ENCODE data around the gene LLCFC1. TPM values are rescaled to one million over a fixed set of nuclear protein-coding genes. Genes with fewer than 3 reads are reported as not detected.

Gene LLCFC1
- total RNA-seq, 6 experiments from 2014 or later = not detected

- no peak for DNase-seq
- Mint-ChIP-seq H3K4me3 (no peak overlapping the region), H3K27me3 (ENCODE audit: insufficient read depth) (peaks cover 5% of the 10 kb centered on the region; the same call in 1 of the 2 replicates), H3K36me3 (ENCODE audit: low read depth) (no peaks in the 10 kb centered on the region), H3K9me3 (peaks cover 6% of the 10 kb centered on the region), H3K4me1 (ENCODE audit: low read depth) (no peaks in the 10 kb centered on the region), H3K27ac (no peak overlapping the region)
- no peak for TF ChIP-seq CTCF (IDR thresholded peaks at IDR 0.05)
These were observed 15.5 kb downstream of the LLCFC1 start for GRCh38 chr7:142954680-142955268.

- Mint-ChIP-seq H3K27ac (no peak overlapping the region), H3K4me1 (ENCODE audit: low read depth) (no peaks in the 10 kb centered on the region), H3K9me3 (peaks cover 6% of the 10 kb centered on the region), H3K4me3 (no peak overlapping the region), H3K27me3 (ENCODE audit: insufficient read depth) (peaks cover 10% of the 10 kb centered on the region; the same call in 1 of the 2 replicates), H3K36me3 (ENCODE audit: low read depth) (no peaks in the 10 kb centered on the region)
- no peak for DNase-seq
- TF ChIP-seq CTCF (IDR thresholded peaks at IDR 0.05) = no peak
These were observed 17.8 kb downstream of the LLCFC1 start for GRCh38 chr7:142956951-142957623.

DNA sequence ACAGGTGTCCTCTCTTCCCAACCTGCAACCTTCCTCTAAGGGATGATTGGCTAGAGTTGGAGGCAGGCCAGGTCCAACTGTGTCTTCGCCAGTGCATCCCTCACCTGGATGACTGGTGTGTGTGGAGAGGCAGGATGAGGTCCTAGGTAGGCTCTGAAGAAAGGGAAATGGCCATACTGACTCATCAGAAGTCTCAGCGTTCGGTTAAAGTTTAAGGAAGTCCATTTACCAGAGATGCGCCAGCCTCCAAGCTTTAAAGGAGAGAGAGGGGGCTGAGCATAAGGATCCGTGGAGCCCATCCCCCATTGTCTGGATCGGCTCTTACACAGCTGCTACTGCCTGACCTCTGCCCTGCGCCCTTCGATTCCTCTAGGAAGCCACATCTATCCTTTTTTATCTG is 18.4 kb downstream of the LLCFC1 start:
- H3K36me3 Mint-ChIP-seq (ENCODE audit: low read depth) = no peaks in the 10 kb centered on the region
- H3K4me1 Mint-ChIP-seq (ENCODE audit: low read depth) = no peaks in the 10 kb centered on the region
- H3K4me3 Mint-ChIP-seq = no peak overlapping the region
- H3K27me3 Mint-ChIP-seq (ENCODE audit: insufficient read depth) = peaks cover 12% of the 10 kb centered on the region; the same call in 1 of the 2 replicates
- TF ChIP-seq CTCF (IDR thresholded peaks at IDR 0.05) = no peak
- no peak for DNase-seq
- H3K9me3 Mint-ChIP-seq = peaks cover 6% of the 10 kb centered on the region
- H3K27ac Mint-ChIP-seq = no peak overlapping the region

DNA sequence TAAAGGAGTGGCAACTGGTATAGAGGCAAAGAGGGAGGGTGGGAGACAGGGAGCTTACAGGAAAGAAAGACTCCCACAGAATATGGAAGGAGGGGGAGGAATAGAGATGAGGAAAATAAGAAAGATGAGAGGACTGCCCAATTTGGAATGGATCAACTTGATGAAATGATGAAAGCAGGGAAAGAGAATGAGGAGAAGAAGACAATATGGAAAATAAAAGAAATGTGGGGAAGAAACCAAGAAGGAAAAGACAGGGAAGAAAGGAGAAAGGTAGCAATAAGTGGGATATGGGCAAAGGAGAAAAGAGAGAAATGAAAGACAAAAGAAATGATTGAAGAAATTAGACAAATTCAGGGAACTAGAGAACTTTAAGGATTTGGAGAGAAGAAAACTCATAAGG is 19.9 kb downstream of the LLCFC1 start:
- no peaks in the 10 kb centered on the region for H3K4me1 Mint-ChIP-seq (ENCODE audit: low read depth)
- no peak for DNase-seq

GRCh38 chr7:142960955-142961512 is 21.8 kb downstream of the LLCFC1 start:
- H3K9me3 Mint-ChIP-seq = peaks cover under 1% of the 10 kb centered on the region; the same call in 1 of the 2 replicates

More for the DNA sequence above, 19.9 kb downstream of the LLCFC1 start:
- TF ChIP-seq CTCF (IDR thresholded peaks at IDR 0.05) = no peak
- no peak overlapping the region for H3K4me3 Mint-ChIP-seq
- H3K27ac Mint-ChIP-seq = no peak overlapping the region
- no peaks in the 10 kb centered on the region for H3K36me3 Mint-ChIP-seq (ENCODE audit: low read depth)
- H3K27me3 Mint-ChIP-seq (ENCODE audit: insufficient read depth) = peaks cover 12% of the 10 kb centered on the region; the same call in 1 of the 2 replicates
- peaks cover 6% of the 10 kb centered on the region for H3K9me3 Mint-ChIP-seq

More at GRCh38 chr7:142960955-142961512, 21.8 kb downstream of the LLCFC1 start:
- no peak for DNase-seq
- H3K36me3 Mint-ChIP-seq (ENCODE audit: low read depth) = no peaks in the 10 kb centered on the region
- H3K27ac Mint-ChIP-seq = no peak overlapping the region
- TF ChIP-seq CTCF (IDR thresholded peaks at IDR 0.05) = no peak
- H3K27me3 Mint-ChIP-seq (ENCODE audit: insufficient read depth) = peaks cover 11% of the 10 kb centered on the region; the same call in 1 of the 2 replicates
- no peaks in the 10 kb centered on the region for H3K4me1 Mint-ChIP-seq (ENCODE audit: low read depth)
- no peak overlapping the region for H3K4me3 Mint-ChIP-seq

All from HFFc6 (cell line).